Measurements from ENCODE around the gene C6orf120. TPM values are rescaled to one million over a fixed set of nuclear protein-coding genes. Genes with fewer than 3 reads are reported as not detected.

C6orf120 gene
- total and polyA plus RNA-seq, 9 of the 15 experiments (the other 6 are each of a cell fraction or from before 2014, with no cell fraction given): 7.7 to 44.9 (median 34.8) TPM

GRCh38 chr6:169701311-169701953, 494 bp upstream of the C6orf120 start (continued):
- TF ChIP-seq SAP30 (IDR thresholded peaks at IDR 0.05; ENCODE audit: borderline replicate concordance, insufficient read depth, low read depth, low read length, poor library complexity, severe bottlenecking) (peak; percentile 93), XRCC5 (IDR thresholded peaks at IDR 0.05; ENCODE audit: low read depth, low read length) (peak; percentile 2; the same call in 1 of the 2 replicates), CCNT2 (IDR thresholded peaks at IDR 0.05; ENCODE audit: borderline replicate concordance, extremely low read depth, insufficient read length, low read depth, low read length) (peak; percentile 10), CBX3 (IDR thresholded peaks at IDR 0.05; ENCODE audit: borderline replicate concordance in 1 of 2, low read length in 2 of 2) (0 out of 3 replicates have a peak, but pooled peaks of 1 of the 2 experiments have one; percentile 7), FIP1L1 (IDR thresholded peaks at IDR 0.05; ENCODE audit: low read depth, low read length, poor library complexity, severe bottlenecking) (peak; percentile 67), SMARCB1 (IDR thresholded peaks at IDR 0.05; ENCODE audit: insufficient read length, low read depth) (no peak), ZNF263 (CRISPR knock-in tag; IDR thresholded peaks at IDR 0.05; ENCODE audit: borderline replicate concordance) (peak; percentile 19; the same call in 1 of the 2 replicates), HMGN3 (IDR thresholded peaks at IDR 0.05; ENCODE audit: borderline replicate concordance, extremely low read depth, insufficient read length, low read depth, low read length) (peak; percentile 80), ATF1 (CRISPR knock-in tag; IDR thresholded peaks at IDR 0.05) (no peak), ATF1 (tag; IDR thresholded peaks at IDR 0.05) (no peak), ZNF740 (CRISPR knock-in tag; IDR thresholded peaks at IDR 0.05) (peak; percentile 23; the same call in 1 of the 2 replicates), ZNF740 (tag; IDR thresholded peaks at IDR 0.05) (no peak), PHB (CRISPR knock-in tag; IDR thresholded peaks at IDR 0.05) (no peak), MLLT1 (IDR thresholded peaks at IDR 0.05) (peak in 1 of 2 experiments; percentile 13; a peak in 1 of 4 replicates), SPI1 (IDR thresholded peaks at IDR 0.05; ENCODE audit: borderline replicate concordance, low read depth, low read length) (no peak)
- TF ChIP-seq, protein P1, sequence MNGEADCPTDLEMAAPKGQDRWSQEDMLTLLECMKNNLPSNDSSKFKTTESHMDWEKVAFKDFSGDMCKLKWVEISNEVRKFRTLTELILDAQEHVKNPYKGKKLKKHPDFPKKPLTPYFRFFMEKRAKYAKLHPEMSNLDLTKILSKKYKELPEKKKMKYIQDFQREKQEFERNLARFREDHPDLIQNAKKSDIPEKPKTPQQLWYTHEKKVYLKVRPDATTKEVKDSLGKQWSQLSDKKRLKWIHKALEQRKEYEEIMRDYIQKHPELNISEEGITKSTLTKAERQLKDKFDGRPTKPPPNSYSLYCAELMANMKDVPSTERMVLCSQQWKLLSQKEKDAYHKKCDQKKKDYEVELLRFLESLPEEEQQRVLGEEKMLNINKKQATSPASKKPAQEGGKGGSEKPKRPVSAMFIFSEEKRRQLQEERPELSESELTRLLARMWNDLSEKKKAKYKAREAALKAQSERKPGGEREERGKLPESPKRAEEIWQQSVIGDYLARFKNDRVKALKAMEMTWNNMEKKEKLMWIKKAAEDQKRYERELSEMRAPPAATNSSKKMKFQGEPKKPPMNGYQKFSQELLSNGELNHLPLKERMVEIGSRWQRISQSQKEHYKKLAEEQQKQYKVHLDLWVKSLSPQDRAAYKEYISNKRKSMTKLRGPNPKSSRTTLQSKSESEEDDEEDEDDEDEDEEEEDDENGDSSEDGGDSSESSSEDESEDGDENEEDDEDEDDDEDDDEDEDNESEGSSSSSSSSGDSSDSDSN (IDR thresholded peaks at IDR 0.05; ENCODE audit: borderline replicate concordance in 1 of 2, low read depth in 2 of 2, low read length in 2 of 2): peak in 1 of 2 experiments; percentile 22; a peak in 1 of 4 replicates
- TF ChIP-seq, protein P2, sequence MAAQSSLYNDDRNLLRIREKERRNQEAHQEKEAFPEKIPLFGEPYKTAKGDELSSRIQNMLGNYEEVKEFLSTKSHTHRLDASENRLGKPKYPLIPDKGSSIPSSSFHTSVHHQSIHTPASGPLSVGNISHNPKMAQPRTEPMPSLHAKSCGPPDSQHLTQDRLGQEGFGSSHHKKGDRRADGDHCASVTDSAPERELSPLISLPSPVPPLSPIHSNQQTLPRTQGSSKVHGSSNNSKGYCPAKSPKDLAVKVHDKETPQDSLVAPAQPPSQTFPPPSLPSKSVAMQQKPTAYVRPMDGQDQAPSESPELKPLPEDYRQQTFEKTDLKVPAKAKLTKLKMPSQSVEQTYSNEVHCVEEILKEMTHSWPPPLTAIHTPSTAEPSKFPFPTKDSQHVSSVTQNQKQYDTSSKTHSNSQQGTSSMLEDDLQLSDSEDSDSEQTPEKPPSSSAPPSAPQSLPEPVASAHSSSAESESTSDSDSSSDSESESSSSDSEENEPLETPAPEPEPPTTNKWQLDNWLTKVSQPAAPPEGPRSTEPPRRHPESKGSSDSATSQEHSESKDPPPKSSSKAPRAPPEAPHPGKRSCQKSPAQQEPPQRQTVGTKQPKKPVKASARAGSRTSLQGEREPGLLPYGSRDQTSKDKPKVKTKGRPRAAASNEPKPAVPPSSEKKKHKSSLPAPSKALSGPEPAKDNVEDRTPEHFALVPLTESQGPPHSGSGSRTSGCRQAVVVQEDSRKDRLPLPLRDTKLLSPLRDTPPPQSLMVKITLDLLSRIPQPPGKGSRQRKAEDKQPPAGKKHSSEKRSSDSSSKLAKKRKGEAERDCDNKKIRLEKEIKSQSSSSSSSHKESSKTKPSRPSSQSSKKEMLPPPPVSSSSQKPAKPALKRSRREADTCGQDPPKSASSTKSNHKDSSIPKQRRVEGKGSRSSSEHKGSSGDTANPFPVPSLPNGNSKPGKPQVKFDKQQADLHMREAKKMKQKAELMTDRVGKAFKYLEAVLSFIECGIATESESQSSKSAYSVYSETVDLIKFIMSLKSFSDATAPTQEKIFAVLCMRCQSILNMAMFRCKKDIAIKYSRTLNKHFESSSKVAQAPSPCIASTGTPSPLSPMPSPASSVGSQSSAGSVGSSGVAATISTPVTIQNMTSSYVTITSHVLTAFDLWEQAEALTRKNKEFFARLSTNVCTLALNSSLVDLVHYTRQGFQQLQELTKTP (IDR thresholded peaks at IDR 0.05; ENCODE audit: low read depth in 1 of 2, partially characterized antibody in 2 of 2): no peak

Data from K562 (cell line).